GM21447 (cell line): ENCODE measurements around the gene ANKRD37.
"Not testable (repeated sequence)": the region's sequence is repeated elsewhere in the genome, so short reads cannot be mapped to it uniquely, and the experiment has no call there.

Experiments
- ATAC-seq: cut with Tn5 transposase; IDR thresholded peaks from one replicate; pipeline ENCODE4 v1.9.1; 2021; ENCODE audit not compliant: unreplicated experiment

ANKRD37 gene

DNA sequence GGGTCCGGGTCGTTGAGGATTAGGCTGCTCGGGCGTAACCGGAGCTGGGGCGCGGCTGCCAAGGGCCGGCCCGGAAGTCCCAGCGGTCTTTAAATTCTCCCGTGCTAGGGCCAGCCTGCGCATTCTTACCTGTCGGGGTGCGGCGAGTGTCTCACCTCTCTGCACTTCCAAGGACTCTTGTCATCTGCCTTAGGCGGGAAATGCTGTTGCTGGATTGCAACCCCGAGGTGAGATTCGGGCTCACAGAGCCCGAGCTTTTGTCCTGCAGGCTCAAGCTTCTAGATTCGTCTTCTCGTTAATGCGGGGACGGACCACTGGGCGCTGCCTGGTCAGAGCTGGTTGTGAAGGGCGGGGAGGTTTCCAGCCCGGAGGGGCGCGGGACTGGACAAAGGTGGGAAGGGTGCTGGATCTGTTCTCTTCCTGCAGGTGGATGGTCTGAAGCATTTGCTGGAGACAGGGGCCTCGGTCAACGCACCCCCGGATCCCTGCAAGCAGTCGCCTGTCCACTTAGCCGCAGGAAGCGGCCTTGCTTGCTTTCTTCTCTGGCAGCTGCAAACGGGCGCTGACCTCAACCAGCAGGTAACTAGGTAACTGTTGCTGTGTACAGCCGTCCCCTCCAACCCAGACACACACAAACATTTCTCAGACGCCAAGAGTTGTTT is at the start of gene ANKRD37:
TSS of gene ANKRD37 (plus strand) at position 118 of the 662 bp plus-strand sequence. CDS start at position 201, 83 bp downstream.
- no peak for ATAC-seq

GRCh38 chr4:185346975-185347601 is 49.6 kb upstream of the ANKRD37 start:
- no peak for ATAC-seq

DNA sequence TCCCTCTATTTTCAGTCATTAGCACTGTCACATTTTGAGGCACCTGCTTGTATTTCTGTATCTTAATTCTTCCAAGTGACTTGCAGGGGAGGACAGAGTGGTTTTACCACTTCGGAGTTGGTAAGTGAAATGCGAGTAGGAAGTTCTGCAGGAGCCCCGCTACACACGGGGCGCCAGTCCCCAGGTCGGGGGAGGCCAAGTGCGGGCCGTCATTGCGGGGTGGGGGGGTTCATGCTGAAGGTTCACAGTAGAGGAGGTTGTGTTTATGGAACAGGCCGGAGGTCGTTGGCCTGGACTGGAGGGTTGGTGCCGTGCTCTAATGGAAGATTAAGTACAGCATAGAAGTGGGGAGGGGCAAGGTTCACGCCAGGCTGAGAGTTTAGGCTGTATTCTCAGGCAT is 45.0 kb upstream of the ANKRD37 start:
- ATAC-seq: no peak

- ATAC-seq: no peak
These were observed 44.4 kb upstream of the ANKRD37 start for GRCh38 chr4:185352202-185352601.

DNA sequence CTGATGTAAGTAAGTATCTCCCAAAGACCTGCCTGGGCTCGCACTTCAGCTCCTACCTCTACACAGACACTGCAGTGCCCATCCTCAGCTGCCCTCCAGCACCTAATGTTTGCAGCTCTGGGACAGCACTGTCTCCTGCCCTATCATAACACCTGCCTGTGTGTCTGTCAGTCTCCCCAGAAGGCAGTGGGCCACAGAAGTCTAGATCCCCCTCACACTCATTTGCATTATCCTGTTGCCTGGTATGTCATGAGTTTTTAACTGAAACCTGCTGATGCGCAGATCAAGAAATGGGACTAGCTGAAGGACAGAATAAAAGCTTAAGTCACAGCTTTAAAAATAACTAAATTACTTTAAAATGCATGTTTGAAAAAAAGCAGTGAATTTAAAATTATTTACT is 43.9 kb upstream of the ANKRD37 start:
- no peak for ATAC-seq

DNA sequence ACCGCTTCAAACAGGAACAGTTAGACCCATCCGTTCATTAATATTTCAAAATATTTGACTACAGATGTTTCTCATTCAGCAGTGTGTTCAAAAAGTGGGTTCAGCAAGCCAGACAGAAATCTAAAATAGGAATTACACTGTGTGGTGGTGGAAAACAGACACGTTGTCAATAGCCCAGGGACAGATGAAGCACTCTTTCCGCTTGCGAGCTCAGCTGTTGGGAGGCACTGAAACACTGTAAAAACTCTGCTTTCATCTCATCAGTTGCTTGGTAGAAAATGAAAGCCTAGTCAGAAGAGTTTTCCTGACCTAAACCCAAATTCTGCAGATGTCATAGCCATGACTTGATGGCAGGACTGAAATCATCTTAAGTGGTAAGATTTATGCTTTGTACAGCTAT is 39.4 kb upstream of the ANKRD37 start:
- no peak for ATAC-seq

- ATAC-seq: no peak
These were observed 38.8 kb upstream of the ANKRD37 start for GRCh38 chr4:185357733-185358440.

DNA sequence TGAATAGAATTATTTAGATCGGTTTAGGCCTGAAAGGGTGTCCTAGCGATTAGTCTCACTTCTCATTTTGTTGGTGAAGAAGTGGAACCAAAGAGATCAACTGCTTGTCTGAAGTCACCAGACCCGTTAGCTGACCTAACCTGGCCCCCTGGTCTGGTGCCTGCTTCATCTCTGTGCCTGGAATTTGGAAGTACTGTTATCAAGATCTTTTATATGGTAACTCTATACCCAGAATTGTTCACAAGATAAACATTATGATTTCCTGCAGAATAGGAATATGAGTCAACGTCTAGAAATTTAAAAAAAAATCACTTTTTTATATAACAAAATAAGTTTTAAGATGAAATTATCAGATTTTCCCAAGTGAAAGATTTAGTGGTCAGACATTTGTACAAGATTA is 38.1 kb upstream of the ANKRD37 start:
- no peak for ATAC-seq

- no peak for ATAC-seq
These were observed 37.7 kb upstream of the ANKRD37 start for GRCh38 chr4:185358959-185359358.

GRCh38 chr4:185359767-185360446 is 36.7 kb upstream of the ANKRD37 start:
- no peak for ATAC-seq

GRCh38 chr4:185361872-185362271 is 34.8 kb upstream of the ANKRD37 start:
- ATAC-seq: no peak

GRCh38 chr4:185362570-185362969 is 34.1 kb upstream of the ANKRD37 start:
- ATAC-seq: not testable (repeated sequence)

DNA sequence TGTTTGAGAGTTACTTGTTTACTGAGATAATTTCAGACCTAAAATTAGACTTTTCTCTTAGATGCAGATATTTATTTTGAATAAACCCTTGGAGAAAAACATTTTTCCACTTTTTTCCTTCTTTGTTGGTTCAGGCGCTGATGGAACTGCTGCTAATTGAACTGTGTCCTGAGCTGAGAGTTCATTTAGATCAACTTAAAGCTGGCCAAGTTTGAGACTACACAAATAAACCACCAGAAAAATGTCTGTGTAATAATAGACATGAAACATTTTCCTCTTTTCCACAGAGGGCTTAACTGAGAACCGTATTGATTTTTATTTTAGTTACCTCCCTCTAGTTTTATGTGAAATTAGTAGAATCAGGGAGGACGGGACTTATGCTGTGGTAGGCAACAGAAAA is 33.4 kb upstream of the ANKRD37 start:
- no peak for ATAC-seq

DNA sequence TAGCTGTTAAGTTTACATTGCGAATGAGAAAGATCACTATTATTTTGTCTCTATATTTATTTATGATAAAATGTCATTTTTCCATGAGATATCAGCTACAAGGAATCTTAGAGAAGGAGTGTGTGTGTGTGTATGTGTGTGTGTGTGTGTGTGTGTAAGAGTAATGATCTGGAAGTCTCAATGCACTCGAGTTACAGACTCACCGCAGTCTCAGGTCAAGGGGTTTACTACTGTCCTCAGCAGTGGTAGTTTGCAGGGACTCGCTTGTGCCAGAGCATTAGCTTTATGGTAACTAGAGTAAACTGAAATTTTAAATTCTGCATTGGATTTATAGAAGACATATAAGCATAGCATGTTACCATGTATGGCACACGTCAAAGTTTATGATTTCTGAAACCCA is 31.8 kb upstream of the ANKRD37 start:
- no peak for ATAC-seq

GRCh38 chr4:185369731-185370130 is 26.9 kb upstream of the ANKRD37 start:
- ATAC-seq: no peak

- no peak for ATAC-seq
These were observed 26.2 kb upstream of the ANKRD37 start for GRCh38 chr4:185370268-185370949.

DNA sequence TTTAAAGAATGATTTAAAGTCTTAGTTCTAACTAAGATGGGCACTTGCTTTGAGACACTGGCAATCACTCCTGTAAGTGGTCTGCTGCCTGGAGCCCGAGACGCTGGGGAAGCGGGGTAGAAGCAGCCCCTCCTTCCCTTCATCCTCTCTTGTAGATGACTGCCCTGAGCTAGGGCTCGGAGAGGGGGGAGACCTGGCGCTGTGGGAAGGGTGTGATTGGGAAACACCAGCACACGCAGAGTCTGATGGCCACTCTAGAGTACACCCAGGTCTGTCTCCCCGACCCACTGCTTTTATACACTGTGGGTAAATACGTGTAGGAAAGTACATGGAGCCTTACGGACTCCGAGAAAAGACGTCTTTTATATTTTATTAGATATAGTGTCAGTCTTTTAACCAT is 24.9 kb upstream of the ANKRD37 start:
- no peak for ATAC-seq

DNA sequence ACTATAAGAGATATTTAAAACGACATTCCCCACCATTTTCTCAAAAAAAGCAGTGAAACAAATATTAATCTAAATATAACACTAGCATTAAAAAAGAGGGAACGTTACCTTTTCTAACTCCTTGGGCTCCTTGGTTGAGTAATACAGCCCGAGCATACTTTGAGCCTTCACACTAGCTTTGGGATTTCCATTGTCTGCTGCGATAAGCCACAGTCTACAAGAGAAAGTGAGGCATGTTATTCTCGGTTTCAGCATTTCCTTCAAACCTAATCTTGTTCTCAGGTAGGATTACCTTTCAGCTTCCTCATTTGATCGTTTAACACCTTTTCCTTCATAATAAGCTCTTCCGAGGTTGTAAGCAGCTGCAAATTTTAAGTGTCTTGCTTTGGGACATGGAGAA is 22.6 kb upstream of the ANKRD37 start:
- no peak for ATAC-seq

DNA sequence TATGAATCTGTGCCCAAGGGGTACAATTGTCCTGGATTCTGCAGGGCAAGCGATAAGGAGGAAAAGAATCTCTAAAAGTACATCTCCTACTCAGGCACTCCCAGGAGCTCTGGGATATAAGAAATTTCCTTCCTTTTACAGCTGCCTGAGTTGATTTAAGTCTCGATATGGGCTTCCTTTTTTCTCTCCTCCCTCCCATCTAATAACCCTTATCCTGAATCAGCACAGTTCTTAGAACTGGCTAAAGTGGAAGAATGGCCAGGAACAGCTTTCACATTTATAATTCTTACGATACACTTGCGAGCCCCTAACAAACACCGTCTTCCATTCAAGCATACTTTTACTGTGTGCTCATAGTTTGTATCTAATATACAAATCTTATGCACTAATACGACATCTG is 22.1 kb upstream of the ANKRD37 start:
- ATAC-seq: no peak

DNA sequence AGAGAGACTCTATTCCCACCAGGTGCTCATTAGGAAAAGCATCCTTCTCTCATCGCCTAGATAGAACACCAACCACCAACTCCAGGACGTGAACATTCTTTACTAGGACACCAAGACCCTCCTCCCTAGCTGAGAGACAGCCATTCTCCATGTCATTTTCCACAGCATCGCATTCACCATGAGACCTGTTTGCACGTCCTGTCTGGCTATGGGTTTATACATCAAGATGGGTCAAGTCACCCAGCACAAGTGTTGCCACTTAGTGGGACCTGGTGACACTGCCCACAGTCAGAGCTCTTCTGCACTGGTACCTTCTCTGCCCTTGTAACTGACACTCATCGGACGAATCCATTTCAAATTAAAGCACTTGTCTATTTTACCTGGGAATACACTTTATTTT is 18.4 kb upstream of the ANKRD37 start:
- no peak for ATAC-seq
